Measurements from ENCODE around the gene GLB1L.

The GLB1L gene

GRCh38 chr2:219228041-219228910 lies 17.0 kb downstream of the GLB1L start:
- TF ChIP-seq, protein P1, sequence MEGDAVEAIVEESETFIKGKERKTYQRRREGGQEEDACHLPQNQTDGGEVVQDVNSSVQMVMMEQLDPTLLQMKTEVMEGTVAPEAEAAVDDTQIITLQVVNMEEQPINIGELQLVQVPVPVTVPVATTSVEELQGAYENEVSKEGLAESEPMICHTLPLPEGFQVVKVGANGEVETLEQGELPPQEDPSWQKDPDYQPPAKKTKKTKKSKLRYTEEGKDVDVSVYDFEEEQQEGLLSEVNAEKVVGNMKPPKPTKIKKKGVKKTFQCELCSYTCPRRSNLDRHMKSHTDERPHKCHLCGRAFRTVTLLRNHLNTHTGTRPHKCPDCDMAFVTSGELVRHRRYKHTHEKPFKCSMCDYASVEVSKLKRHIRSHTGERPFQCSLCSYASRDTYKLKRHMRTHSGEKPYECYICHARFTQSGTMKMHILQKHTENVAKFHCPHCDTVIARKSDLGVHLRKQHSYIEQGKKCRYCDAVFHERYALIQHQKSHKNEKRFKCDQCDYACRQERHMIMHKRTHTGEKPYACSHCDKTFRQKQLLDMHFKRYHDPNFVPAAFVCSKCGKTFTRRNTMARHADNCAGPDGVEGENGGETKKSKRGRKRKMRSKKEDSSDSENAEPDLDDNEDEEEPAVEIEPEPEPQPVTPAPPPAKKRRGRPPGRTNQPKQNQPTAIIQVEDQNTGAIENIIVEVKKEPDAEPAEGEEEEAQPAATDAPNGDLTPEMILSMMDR (IDR thresholded peaks at IDR 0.05; ENCODE audit: extremely low read depth, insufficient read depth, missing control alignments), result no peak
- in situ Hi-C loops (cut with MboI; ENCODE audit: low pct_unique_long_range_greater_than_20kb, low sequenced_read_pairs, unreplicated experiment), result no loop called here
- no peak for DNase-seq (ENCODE audit: low spot score)

GRCh38 chr2:219225350-219225749 lies 19.9 kb downstream of the GLB1L start:
- in situ Hi-C loops (cut with MboI; ENCODE audit: low pct_unique_long_range_greater_than_20kb, low sequenced_read_pairs, unreplicated experiment), result no loop called here
- TF ChIP-seq, protein P1 (IDR thresholded peaks at IDR 0.05; ENCODE audit: extremely low read depth, insufficient read depth, missing control alignments), result no peak
- no peak for DNase-seq (ENCODE audit: low spot score)

GRCh38 chr2:219223831-219224610 lies 21.2 kb downstream of the GLB1L start:
- no peak for DNase-seq (ENCODE audit: low spot score)
- TF ChIP-seq, protein P1 (IDR thresholded peaks at IDR 0.05; ENCODE audit: extremely low read depth, insufficient read depth, missing control alignments), result no peak
- in situ Hi-C loops (cut with MboI; ENCODE audit: low pct_unique_long_range_greater_than_20kb, low sequenced_read_pairs, unreplicated experiment), result no loop called here

- DNase-seq (ENCODE audit: low spot score), result no peak
- TF ChIP-seq, protein P1 (IDR thresholded peaks at IDR 0.05; ENCODE audit: extremely low read depth, insufficient read depth, missing control alignments), result no peak
Observed at GRCh38 chr2:219221957-219222518, 23.2 kb downstream of the GLB1L start.

DNA sequence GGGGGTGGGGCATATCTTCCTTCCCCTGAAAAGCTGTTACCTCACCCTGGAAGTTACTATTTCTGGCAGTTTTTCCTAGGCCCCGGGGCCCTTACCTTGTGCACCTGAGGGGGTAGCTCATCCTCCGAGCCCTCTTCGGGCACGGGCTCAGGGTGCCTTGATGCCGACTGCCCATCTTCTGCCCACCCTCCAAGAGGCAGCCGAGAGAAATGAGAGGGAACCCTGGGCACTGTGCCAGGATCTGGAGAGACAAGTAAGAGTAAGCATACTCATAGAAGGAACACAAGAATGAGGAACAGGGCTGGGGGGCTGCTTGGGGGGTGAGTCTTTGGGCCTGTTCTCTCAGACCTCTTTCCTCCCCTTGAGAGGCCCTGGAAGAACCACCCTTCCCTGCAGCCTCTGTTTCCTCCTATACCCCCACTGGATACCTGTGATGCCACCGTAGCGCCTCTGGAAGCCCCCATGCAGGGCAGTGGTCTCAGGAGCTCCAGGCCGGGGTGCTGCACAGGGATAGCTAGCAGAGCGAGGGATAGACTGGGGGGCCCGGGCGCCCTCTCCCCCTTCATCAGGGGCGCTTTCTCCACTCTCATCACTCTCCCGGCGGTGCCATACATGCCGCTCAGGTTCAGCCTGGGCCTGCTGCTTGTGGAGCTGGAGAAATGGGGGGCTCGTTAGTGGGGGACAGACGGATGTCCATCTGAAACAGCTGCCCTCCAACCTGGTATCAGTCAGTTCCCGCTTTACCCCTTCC lies 24.4 kb downstream of the GLB1L start:
- TF ChIP-seq, protein P1 (IDR thresholded peaks at IDR 0.05; ENCODE audit: extremely low read depth, insufficient read depth, missing control alignments), result no peak
- in situ Hi-C loops (cut with MboI; ENCODE audit: low pct_unique_long_range_greater_than_20kb, low sequenced_read_pairs, unreplicated experiment), result no loop called here
- no peak for DNase-seq (ENCODE audit: low spot score)

More at GRCh38 chr2:219221957-219222518, 23.2 kb downstream of the GLB1L start:
- in situ Hi-C loops (cut with MboI; ENCODE audit: low pct_unique_long_range_greater_than_20kb, low sequenced_read_pairs, unreplicated experiment), result no loop called here

Measured in GM13977 (cell line).